ENCODE measurements around the gene SPTBN1. TPM values are rescaled to one million over a fixed set of nuclear protein-coding genes. Genes with fewer than 3 reads are reported as not detected.

The SPTBN1 gene
- total RNA-seq, 1 experiment from 2014 or later, result 202 TPM

DNA sequence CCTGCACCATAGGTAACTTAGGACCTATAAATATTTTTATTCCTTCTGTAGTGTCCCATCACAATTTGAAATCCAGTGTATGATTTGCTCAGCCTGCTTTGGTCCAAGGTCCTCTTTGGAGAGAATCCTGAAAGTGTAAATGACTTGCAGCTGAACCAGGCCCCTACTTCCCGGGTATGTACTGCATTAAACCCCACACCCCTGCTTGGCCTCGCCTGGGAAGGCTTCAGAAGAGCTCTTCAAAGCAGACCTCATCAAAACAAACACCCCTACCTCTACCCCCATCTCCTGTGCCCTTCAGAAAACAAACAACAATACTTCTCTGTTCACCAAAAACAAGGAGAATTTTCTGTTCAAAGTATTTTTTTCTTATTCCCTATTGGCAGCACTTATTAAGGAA lies 9.5 kb upstream of the SPTBN1 start:
- intact Hi-C loops (cut with micrococcal nuclease), result no loop called here
- Histone ChIP-seq H3K36me3 (ENCODE audit: low read depth, low read length) (no peaks in the 10 kb centered on the region), H3K79me2 (ENCODE audit: low read length) (no peaks in the 10 kb centered on the region), H3F3A (ENCODE audit: low read length, unreplicated experiment) (no peaks in the 10 kb centered on the region), H3K4me1 (ENCODE audit: insufficient read depth, low read length) (no peaks in the 10 kb centered on the region), H3K9me3 (ENCODE audit: low read length) (no peaks in the 10 kb centered on the region), H3K27ac (ENCODE audit: low read length) (no peak overlapping the region), H3K4me2 (ENCODE audit: low read length) (no peak overlapping the region), H3K4me3 (ENCODE audit: low read length) (no peak overlapping the region), H3K9me2 (replicated peaks; ENCODE audit: low read length) (no peaks in the 10 kb centered on the region), H3K9ac (ENCODE audit: low read length) (no peak overlapping the region), H4K20me1 (ENCODE audit: low read length) (no peaks in the 10 kb centered on the region), H2AFZ (ENCODE audit: low read length) (no peak overlapping the region), H3K27me3 (ENCODE audit: low read length) (no peaks in the 10 kb centered on the region)
- DNase-seq (no peak), ATAC-seq (no peak)
- no peak for TF ChIP-seq EZH2phosphoT487 (IDR thresholded peaks at IDR 0.05; ENCODE audit: borderline replicate concordance, low read length)
- CTCF ChIA-PET, result no interaction called here
- POLR2A ChIA-PET (ENCODE audit: unreplicated experiment), result no interaction called here
- BruUV-seq (replicated peaks), result no TSS peak

GRCh38 chr2:54454548-54455130 lies 1.5 kb upstream of the SPTBN1 start:
- Histone ChIP-seq H3K4me1 (ENCODE audit: insufficient read depth, low read length) (peaks cover 29% of the 10 kb centered on the region), H3K79me2 (ENCODE audit: low read length) (peaks cover 24% of the 10 kb centered on the region), H3K9ac (ENCODE audit: low read length) (no peak overlapping the region; the same call in 1 of the 2 replicates), H3K9me2 (replicated peaks; ENCODE audit: low read length) (no peaks in the 10 kb centered on the region), H3K27ac (ENCODE audit: low read length) (no peak overlapping the region), H3K36me3 (ENCODE audit: low read depth, low read length) (no peaks in the 10 kb centered on the region), H2AFZ (ENCODE audit: low read length) (peak overlapping the region; percentile 96), H3K9me3 (ENCODE audit: low read length) (no peaks in the 10 kb centered on the region), H3F3A (ENCODE audit: low read length, unreplicated experiment) (no peaks in the 10 kb centered on the region), H3K27me3 (ENCODE audit: low read length) (no peaks in the 10 kb centered on the region), H3K4me2 (ENCODE audit: low read length) (peak overlapping the region; percentile 92), H4K20me1 (ENCODE audit: low read length) (peaks cover 9% of the 10 kb centered on the region; the same call in 1 of the 2 replicates), H3K4me3 (ENCODE audit: low read length) (peak overlapping the region; percentile 93)
- no TSS peak for BruUV-seq (replicated peaks)
- POLR2A ChIA-PET (ENCODE audit: unreplicated experiment), result no interaction called here
- ATAC-seq, result no peak
- DNase-seq, result peak; percentile 36
- CTCF ChIA-PET, result interaction anchor here (0.6 kb wide), 1 partner anchor 136 kb away, joined by 3 read pairs; no protein-coding TSS in a partner anchor
- intact Hi-C loops (cut with micrococcal nuclease), result loop anchor here (2.0 to 10.0 kb wide), 4 partner anchors 68 to 342 kb away; no protein-coding TSS in a partner anchor
- TF ChIP-seq, protein P1, sequence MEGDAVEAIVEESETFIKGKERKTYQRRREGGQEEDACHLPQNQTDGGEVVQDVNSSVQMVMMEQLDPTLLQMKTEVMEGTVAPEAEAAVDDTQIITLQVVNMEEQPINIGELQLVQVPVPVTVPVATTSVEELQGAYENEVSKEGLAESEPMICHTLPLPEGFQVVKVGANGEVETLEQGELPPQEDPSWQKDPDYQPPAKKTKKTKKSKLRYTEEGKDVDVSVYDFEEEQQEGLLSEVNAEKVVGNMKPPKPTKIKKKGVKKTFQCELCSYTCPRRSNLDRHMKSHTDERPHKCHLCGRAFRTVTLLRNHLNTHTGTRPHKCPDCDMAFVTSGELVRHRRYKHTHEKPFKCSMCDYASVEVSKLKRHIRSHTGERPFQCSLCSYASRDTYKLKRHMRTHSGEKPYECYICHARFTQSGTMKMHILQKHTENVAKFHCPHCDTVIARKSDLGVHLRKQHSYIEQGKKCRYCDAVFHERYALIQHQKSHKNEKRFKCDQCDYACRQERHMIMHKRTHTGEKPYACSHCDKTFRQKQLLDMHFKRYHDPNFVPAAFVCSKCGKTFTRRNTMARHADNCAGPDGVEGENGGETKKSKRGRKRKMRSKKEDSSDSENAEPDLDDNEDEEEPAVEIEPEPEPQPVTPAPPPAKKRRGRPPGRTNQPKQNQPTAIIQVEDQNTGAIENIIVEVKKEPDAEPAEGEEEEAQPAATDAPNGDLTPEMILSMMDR (conservative IDR thresholded peaks at IDR 0.05; ENCODE audit: low read depth, low read length), result no peak
- no peak for TF ChIP-seq EZH2phosphoT487 (IDR thresholded peaks at IDR 0.05; ENCODE audit: borderline replicate concordance, low read length)
- TF ChIP-seq EZH2 (IDR thresholded peaks at IDR 0.05; ENCODE audit: low read length, unreplicated experiment), result no peak

DNA sequence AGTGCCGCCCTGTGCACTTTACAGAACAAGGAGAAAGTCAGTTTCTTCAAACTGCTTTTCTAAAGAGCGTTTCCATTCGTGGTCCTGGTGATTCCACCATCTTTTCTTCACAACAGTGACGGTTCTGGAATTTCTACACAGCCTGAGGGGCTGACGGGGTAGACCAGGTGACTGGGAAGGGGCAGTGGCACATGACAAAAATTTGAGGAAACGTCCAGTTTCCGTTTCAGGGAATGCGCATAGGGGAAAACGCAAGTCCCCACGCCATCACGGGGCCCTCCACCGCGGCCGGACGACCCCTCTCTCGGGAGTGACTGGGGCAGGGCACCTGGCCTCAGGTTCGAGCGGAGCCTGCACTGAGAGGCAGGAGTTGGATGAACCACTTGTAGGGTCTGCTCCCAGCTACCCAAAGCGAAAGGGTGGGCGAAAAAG lies 980 bp upstream of the SPTBN1 start:
- Histone ChIP-seq H3K9me3 (ENCODE audit: low read length) (no peaks in the 10 kb centered on the region), H3K9ac (ENCODE audit: low read length) (no peak overlapping the region; the same call in none of the 2 replicates), H3K27me3 (ENCODE audit: low read length) (no peaks in the 10 kb centered on the region), H2AFZ (ENCODE audit: low read length) (peak overlapping the region; percentile 96), H3K27ac (ENCODE audit: low read length) (no peak overlapping the region), H3K4me2 (ENCODE audit: low read length) (peak overlapping the region; percentile 92), H3K4me1 (ENCODE audit: insufficient read depth, low read length) (peaks cover 29% of the 10 kb centered on the region), H3K79me2 (ENCODE audit: low read length) (peaks cover 29% of the 10 kb centered on the region), H3K9me2 (replicated peaks; ENCODE audit: low read length) (no peaks in the 10 kb centered on the region), H3K36me3 (ENCODE audit: low read depth, low read length) (no peaks in the 10 kb centered on the region), H3F3A (ENCODE audit: low read length, unreplicated experiment) (no peaks in the 10 kb centered on the region), H4K20me1 (ENCODE audit: low read length) (peaks cover 9% of the 10 kb centered on the region; the same call in 1 of the 2 replicates), H3K4me3 (ENCODE audit: low read length) (peak overlapping the region; percentile 93)
- TSS peak; percentile 84 for BruUV-seq (replicated peaks)
- TF ChIP-seq EZH2phosphoT487 (IDR thresholded peaks at IDR 0.05; ENCODE audit: borderline replicate concordance, low read length) (no peak), EZH2 (IDR thresholded peaks at IDR 0.05; ENCODE audit: low read length, unreplicated experiment) (no peak)
- TF ChIP-seq, protein P1 (conservative IDR thresholded peaks at IDR 0.05; ENCODE audit: low read depth, low read length), result no peak
- ATAC-seq, result no peak
- CTCF ChIA-PET, result no interaction called here
- intact Hi-C loops (cut with micrococcal nuclease), result loop anchor here (2.0 to 10.0 kb wide), 4 partner anchors 67 to 342 kb away; no protein-coding TSS in a partner anchor
- POLR2A ChIA-PET (ENCODE audit: unreplicated experiment), result no interaction called here
- DNase-seq, result peak; percentile 31

Measured in PC-3 (cell line).